HG03060 (cell line): ENCODE measurements around the gene EIF2S2.

Experiments used
- ATAC-seq: cut with Tn5 transposase; IDR thresholded peaks from one replicate; pipeline ENCODE4 v1.9.1; 2021; ENCODE audit warnings: low read depth, moderate number of reproducible peaks; ENCODE audit not compliant: unreplicated experiment

The EIF2S2 gene

DNA sequence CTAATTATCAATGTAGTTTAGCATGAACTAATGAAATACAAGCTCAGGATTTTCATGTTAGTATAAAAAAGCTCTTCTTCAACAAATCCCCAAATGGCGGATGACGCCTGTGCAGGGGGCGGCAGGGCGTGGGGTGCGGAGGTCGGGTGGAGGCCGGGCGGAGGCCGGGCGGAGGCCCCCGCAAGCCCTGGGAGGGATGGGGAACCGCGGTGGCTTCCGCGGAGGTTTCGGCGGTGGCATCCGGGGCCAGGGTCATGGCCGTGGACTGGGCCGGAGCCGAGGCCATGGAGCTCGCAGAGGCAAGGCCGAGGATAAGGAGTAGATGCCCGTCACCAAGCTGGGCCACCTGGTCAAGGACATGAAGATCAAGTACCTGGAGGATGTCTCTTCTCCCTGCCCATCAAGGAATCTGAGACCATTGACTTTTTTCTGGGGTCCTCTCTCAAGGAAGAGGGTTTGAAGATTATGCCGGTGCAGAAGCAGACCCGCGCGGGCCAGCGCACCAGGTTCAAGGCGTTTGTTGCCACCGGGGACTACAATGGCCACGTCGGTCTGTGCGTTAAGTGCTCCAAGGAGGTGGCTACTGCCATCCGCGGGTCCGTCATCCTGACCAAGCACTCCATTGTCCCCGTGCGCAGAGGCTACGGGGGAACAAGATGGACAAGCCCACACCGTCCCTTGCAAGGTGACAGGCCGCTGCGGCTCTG lies 10.4 kb upstream of the EIF2S2 start:
- ATAC-seq = no peak

GRCh38 chr20:34120213-34120612 lies 8.2 kb upstream of the EIF2S2 start:
- no peak for ATAC-seq

DNA sequence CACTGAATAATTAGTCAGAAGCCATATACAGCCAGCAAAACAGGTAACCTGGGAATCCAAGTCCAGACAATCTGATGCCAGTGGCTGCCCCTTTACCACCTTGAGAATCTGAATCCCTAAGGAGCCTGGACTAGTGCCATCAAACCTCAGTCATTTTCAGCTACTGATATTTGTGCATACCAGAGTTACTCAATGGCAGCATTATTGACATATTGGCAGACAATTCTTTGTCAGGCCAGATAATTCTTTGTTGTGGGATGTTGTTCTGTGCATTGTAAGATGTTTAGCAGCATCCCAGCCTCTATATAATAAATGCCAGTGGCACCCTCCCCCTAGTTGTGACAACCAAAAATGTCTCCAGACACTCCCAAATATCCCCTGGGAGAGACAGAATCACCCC lies 3.2 kb upstream of the EIF2S2 start:
- ATAC-seq = no peak

- no peak for ATAC-seq
These were observed 2.8 kb upstream of the EIF2S2 start for GRCh38 chr20:34114809-34115208.

- no peak for ATAC-seq
These were observed 608 bp upstream of the EIF2S2 start for GRCh38 chr20:34112600-34113101.

- no peak for ATAC-seq
These were observed 1.1 kb downstream of the EIF2S2 start for GRCh38 chr20:34110745-34111641.

- no peak for ATAC-seq
These were observed 1.9 kb downstream of the EIF2S2 start for GRCh38 chr20:34110025-34110744.

GRCh38 chr20:34109442-34109841 lies 2.6 kb downstream of the EIF2S2 start:
- no peak for ATAC-seq

DNA sequence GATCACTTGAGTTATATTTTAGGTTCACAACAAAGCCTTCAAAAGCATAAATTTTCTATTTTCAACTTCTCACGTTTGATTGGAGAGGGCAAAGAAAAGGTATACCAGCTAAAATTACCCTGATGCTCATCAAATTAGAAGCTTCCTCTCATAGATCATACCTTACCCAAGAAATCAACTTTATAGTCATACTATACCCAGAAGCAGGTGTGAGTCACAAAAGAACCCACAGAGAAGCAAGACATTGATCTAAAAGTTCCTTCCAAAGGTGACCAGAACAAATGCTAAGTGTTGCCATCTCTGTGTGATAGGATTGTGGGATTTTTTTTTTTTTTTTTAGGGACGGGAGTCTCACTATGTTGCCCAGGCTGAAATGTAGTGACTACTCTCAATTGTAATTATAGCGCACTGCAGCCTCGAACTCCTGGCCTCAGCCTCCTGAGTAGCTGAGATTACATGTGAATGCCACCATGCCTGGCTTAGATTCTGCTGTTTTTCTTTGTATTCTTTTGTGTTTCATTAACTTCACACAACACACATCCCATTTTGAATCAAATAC lies 3.3 kb downstream of the EIF2S2 start:
- no peak for ATAC-seq

DNA sequence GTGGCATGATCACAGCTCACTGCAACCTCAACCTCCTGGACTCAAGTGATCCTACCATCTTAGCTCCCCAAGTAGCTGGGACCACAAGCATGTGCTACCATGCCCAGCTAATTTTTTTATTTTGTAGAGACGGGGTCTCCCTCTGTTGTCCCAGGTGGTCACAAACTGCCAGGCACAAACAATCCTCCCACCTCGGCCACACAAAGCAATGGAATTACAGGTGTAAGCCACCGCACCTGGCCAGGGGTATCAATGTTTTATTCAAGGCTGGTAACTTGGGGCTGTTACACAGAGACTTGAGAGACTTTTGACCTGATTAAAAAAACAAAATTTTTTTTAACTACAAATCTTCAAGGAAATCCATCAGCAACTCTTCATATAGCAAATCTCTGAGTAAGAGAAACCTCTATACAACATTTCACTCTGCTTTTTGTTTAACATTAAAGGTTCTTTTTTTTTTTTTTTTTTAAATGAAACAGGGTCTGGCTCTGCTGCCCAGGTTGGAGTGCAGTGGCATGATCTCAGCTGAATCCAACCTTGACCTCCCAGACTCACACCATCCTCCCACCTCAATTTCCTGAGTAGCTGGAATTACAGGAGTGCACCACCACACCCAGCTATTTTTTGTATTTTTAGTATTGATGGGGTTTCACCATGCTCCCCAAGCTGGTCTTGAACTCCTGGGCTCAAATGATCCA lies 5.9 kb downstream of the EIF2S2 start:
- no peak for ATAC-seq

DNA sequence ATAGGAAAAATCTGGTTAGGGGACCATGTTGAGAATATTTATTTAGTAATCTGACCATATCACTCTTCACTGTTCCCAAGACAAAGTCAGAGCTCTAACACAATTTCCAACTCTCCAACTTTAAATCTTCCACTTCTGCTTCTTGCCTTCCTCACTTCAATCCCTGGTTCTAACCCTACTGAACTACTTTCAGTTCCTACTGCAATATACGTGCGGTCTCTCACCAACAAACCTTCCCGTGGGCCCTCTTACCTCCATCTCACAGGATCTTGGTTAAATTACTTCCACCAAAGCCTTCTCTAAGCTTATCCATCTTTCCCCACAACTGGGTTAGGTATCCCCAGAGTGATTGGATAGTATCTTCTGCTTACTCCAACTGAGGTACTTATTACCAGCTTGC lies 8.0 kb downstream of the EIF2S2 start:
- no peak for ATAC-seq

GRCh38 chr20:34102342-34102741 lies 9.7 kb downstream of the EIF2S2 start:
- ATAC-seq = no peak

DNA sequence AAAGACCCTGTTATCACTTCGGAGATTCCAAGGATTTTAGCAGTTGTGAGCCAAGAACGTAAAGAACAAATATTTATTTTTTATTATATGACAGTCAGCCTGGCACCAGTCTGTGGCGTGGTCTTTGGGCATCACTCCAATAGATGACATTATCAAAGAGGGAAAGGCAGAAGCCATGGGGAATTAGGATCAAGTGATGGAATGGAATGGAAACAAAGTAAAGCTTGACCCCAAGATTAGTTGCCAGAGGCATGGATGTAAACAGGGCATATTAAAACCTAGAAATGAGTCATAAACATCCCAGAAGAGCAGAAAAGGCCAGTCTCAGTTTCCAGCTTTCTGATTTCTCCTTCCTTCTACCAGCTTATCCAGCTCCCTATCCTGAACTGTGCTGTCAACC lies 11.5 kb downstream of the EIF2S2 start:
- no peak for ATAC-seq

- ATAC-seq = no peak
These were observed 12.4 kb downstream of the EIF2S2 start for GRCh38 chr20:34099675-34100074.

DNA sequence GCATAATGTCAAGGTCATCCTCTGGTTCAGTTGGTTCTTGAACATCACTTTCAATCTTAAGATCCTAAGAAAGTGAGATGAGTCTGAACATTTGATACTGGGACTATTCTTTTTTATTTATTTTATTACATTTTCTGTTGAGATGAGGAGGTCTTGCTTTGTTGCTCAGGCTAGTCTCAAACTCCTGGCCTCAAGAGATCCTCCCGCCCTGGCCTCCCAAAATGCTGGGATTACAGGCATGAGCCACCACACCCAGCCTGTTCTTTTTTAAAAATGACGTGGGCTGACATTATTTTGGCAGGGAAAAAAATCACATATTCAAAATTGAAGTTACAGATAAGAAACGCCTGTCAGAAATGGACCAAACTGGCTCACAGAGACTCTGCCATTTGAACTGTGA lies 13.5 kb downstream of the EIF2S2 start:
- ATAC-seq = no peak

DNA sequence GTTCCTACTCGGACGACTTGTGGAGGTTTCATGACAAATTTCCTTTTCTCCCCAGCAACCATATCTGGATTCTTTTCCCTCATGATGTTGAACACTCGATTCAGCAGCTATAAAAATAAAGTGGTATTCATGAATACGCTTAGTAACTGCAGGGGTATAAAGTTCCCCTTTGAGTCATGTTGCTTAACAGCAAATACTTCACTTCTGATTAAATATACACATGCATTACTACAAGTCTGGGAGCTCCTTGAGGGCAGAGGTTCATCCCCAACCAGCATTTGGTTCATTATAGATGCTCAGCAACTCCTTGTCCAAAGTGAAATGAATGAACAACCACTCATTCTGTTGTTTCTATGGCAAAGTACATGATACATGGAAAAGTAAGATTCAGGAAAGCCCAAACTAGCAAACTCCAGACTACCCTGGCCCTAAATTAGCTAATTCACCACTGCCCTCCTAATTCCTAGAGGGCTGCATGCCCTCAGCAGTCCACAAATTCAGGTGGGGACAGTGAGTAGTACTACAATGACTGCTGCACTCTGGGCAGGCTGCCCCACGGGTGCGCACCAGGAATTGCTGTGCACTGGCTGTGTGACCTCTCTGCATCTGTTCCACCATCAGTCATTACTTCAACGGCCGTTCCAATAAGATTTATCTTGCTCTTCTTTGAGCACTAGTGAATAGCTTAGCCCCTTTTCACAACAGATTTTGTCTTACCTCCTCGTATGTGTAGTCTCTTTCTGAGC lies 15.2 kb downstream of the EIF2S2 start:
- no peak for ATAC-seq

DNA sequence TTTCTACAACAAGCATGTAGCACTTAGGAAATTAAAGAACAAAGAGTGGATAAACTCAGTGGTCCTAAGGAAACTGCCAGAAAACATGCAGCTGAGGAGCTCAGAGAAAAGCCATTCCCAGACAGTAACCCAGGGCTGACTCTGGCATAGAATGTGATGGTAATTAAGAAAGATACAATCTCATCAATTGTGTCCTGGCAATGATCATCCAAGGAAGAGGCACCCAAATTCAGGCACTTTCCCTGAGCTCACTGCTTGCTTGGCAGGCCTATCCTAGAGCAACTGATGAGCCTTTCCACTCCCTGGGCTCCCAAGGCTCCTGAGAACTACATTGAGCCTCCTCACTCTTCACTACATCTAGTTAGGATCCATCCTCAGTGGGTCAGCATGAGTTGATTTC lies 16.2 kb downstream of the EIF2S2 start:
- ATAC-seq = no peak

DNA sequence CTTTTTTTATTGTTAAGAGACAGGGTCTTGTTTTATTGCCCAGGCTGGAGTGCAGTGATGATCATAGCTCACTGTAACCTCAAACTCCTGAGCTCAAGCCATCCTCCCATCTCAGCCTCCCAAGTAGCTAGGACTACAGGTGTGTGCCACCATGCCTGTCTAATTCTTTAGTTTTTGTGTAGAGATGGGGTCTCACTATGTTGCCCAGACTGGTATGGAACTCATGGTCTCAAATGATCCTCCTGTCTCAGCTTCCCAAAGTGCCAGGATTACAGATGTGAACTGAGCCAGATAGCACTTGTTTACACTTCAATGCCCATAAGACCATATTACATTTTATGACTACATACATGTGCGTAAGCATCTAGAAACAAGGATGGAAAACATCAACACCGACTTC lies 18.1 kb downstream of the EIF2S2 start:
- no peak for ATAC-seq

GRCh38 chr20:34091637-34092200 lies 20.3 kb downstream of the EIF2S2 start:
- no peak for ATAC-seq
